IPS-20b (cell line): Measurements from ENCODE around the gene DND1.
"Not testable (repeated sequence)": the region's sequence is repeated elsewhere in the genome, so short reads cannot be mapped to it uniquely, and the experiment has no call there.

Experiments
- H3K27ac ChIP-seq: one replicate; pipeline ENCODE4 v1.5.1; 2013; ENCODE audit warnings: low read length
- H3K27me3 ChIP-seq: 2 replicates; pipeline ENCODE4 v1.6.1; 2013; ENCODE audit warnings: mild to moderate bottlenecking, low read length, inconsistent platforms; ENCODE audit not compliant: insufficient read depth
- H3K36me3 ChIP-seq: 2 replicates; pipeline ENCODE4 v1.6.1; 2013; ENCODE audit warnings: low read depth, mild to moderate bottlenecking, inconsistent platforms, low read length, moderate library complexity; ENCODE audit not compliant: insufficient read depth
- H3K4me1 ChIP-seq: 2 replicates; pipeline ENCODE4 v1.6.1; 2013; ENCODE audit warnings: mild to moderate bottlenecking, control low read depth, inconsistent platforms, low read length, moderate library complexity; ENCODE audit not compliant: insufficient read depth
- H3K4me3 ChIP-seq: 2 replicates; pipeline ENCODE4 v1.5.1; 2013; ENCODE audit warnings: mild to moderate bottlenecking, low read length, inconsistent platforms
- H3K9ac ChIP-seq: 2 replicates; pipeline ENCODE4 v1.6.1; 2013; ENCODE audit warnings: low read depth, mild to moderate bottlenecking, inconsistent platforms, low read length, moderate library complexity
- H3K9me3 ChIP-seq: 2 replicates; pipeline ENCODE4 v1.6.1; 2013; ENCODE audit warnings: mild to moderate bottlenecking, low read depth, low read length, inconsistent platforms; ENCODE audit not compliant: insufficient read depth

The DND1 gene

GRCh38 chr5:140671035-140671434, 2.3 kb downstream of the DND1 start:
- H3K27ac ChIP-seq, H3K9ac ChIP-seq, H3K4me1 ChIP-seq, H3K27me3 ChIP-seq, H3K9me3 ChIP-seq, H3K4me3 ChIP-seq: not testable (repeated sequence)
- peaks cover 74% of the 10 kb centered on the region for H3K36me3 ChIP-seq

- Histone ChIP-seq H3K9ac (peak within 1 kb of the TSS; percentile 79; the same call in 1 of the 2 replicates), H3K36me3 (peaks cover 64% of the 10 kb centered on the region), H3K27ac (no peak within 1 kb of the TSS), H3K27me3 (no peaks in the 10 kb centered on the region), H3K4me1 (no peaks in the 10 kb centered on the region), H3K9me3 (no peaks in the 10 kb centered on the region), H3K4me3 (peak within 1 kb of the TSS; percentile 88)
Measured at GRCh38 chr5:140664359-140665119, 8.8 kb downstream of the DND1 start, which contains the start of gene WDR55. Gene WDR55, plus strand, starts transcription at chr5:140664904. Its CDS starts 9 bp downstream, at chr5:140664913.

- no peaks in the 10 kb centered on the region for H3K27me3 ChIP-seq
- H3K4me3 ChIP-seq: peak overlapping the region; percentile 88
- peak overlapping the region; percentile 79; the same call in 1 of the 2 replicates for H3K9ac ChIP-seq
- H3K9me3 ChIP-seq: no peaks in the 10 kb centered on the region
- H3K4me1 ChIP-seq: no peaks in the 10 kb centered on the region
- H3K27ac ChIP-seq: no peak overlapping the region
- peaks cover 64% of the 10 kb centered on the region for H3K36me3 ChIP-seq
Measured at GRCh38 chr5:140664030-140664358, 9.4 kb downstream of the DND1 start.

- H3K27me3 ChIP-seq, H3K4me1 ChIP-seq, H3K9me3 ChIP-seq, H3K4me3 ChIP-seq, H3K27ac ChIP-seq, H3K9ac ChIP-seq: not testable (repeated sequence)
- H3K36me3 ChIP-seq: peaks cover 71% of the 10 kb centered on the region
Measured at GRCh38 chr5:140660371-140660770, 13.0 kb downstream of the DND1 start.

- H3K4me1 ChIP-seq: no peaks in the 10 kb centered on the region
- no peak overlapping the region for H3K4me3 ChIP-seq
- H3K9me3 ChIP-seq: no peaks in the 10 kb centered on the region
- H3K9ac ChIP-seq: no peak overlapping the region
- peaks cover 86% of the 10 kb centered on the region for H3K36me3 ChIP-seq
- no peak overlapping the region for H3K27ac ChIP-seq
- H3K27me3 ChIP-seq: no peaks in the 10 kb centered on the region
Measured at GRCh38 chr5:140658870-140659269, 14.5 kb downstream of the DND1 start.

GRCh38 chr5:140647042-140647419, 26.3 kb downstream of the DND1 start:
- peak overlapping the region; percentile 90 for H3K4me3 ChIP-seq
- peaks cover 66% of the 10 kb centered on the region for H3K36me3 ChIP-seq
- no peak overlapping the region for H3K27ac ChIP-seq
- H3K9ac ChIP-seq: peak overlapping the region; percentile 91
- no peaks in the 10 kb centered on the region for H3K9me3 ChIP-seq
- no peaks in the 10 kb centered on the region for H3K27me3 ChIP-seq
- H3K4me1 ChIP-seq: peaks cover 3% of the 10 kb centered on the region; the same call in 1 of the 2 replicates

- Histone ChIP-seq H3K9me3 (no peaks in the 10 kb centered on the region), H3K9ac (no peak overlapping the region), H3K27ac (no peak overlapping the region)
Measured at GRCh38 chr5:140642718-140643117, 30.7 kb downstream of the DND1 start.

GRCh38 chr5:140641716-140642115, 31.7 kb downstream of the DND1 start:
- no peaks in the 10 kb centered on the region for H3K27me3 ChIP-seq
- peaks cover 47% of the 10 kb centered on the region for H3K36me3 ChIP-seq
- H3K4me3 ChIP-seq: no peak overlapping the region
- H3K27ac ChIP-seq: no peak overlapping the region
- no peaks in the 10 kb centered on the region for H3K9me3 ChIP-seq
- peaks cover 6% of the 10 kb centered on the region; the same call in 1 of the 2 replicates for H3K4me1 ChIP-seq
- no peak overlapping the region for H3K9ac ChIP-seq

More at GRCh38 chr5:140642718-140643117, 30.7 kb downstream of the DND1 start:
- H3K4me1 ChIP-seq: peaks cover 6% of the 10 kb centered on the region; the same call in 1 of the 2 replicates
- H3K4me3 ChIP-seq: no peak overlapping the region
- peaks cover 48% of the 10 kb centered on the region for H3K36me3 ChIP-seq
- H3K27me3 ChIP-seq: no peaks in the 10 kb centered on the region

GRCh38 chr5:140639148-140639981, 34.0 kb downstream of the DND1 start, which contains the start of gene TMCO6:
Gene TMCO6, plus strand, starts transcription at chr5:140639451. Its CDS starts 77 bp downstream, at chr5:140639528.
- H3K4me1 ChIP-seq: peaks cover 6% of the 10 kb centered on the region; the same call in 1 of the 2 replicates
- H3K27ac ChIP-seq: peak within 1 kb of the TSS; percentile 63
- H3K4me3 ChIP-seq: peak within 1 kb of the TSS; percentile 97
- H3K36me3 ChIP-seq: peaks cover 30% of the 10 kb centered on the region
- no peaks in the 10 kb centered on the region for H3K27me3 ChIP-seq
- peak within 1 kb of the TSS; percentile 92 for H3K9ac ChIP-seq
- H3K9me3 ChIP-seq: no peaks in the 10 kb centered on the region

- not testable (repeated sequence) for H3K9ac ChIP-seq, H3K27ac ChIP-seq, H3K27me3 ChIP-seq, H3K4me1 ChIP-seq, H3K9me3 ChIP-seq
- Histone ChIP-seq H3K36me3 (peaks cover 25% of the 10 kb centered on the region), H3K4me3 (peak overlapping the region; percentile 97)
Measured at GRCh38 chr5:140638898-140639147, 34.6 kb downstream of the DND1 start.

GRCh38 chr5:140637371-140638100, 35.8 kb downstream of the DND1 start:
- H3K9me3 ChIP-seq: no peaks in the 10 kb centered on the region
- no peak overlapping the region for H3K27ac ChIP-seq
- no peak overlapping the region for H3K4me3 ChIP-seq
- H3K9ac ChIP-seq: no peak overlapping the region
- H3K27me3 ChIP-seq: peaks cover 17% of the 10 kb centered on the region
- peaks cover 6% of the 10 kb centered on the region; the same call in 1 of the 2 replicates for H3K4me1 ChIP-seq
- peaks cover 12% of the 10 kb centered on the region; the same call in 1 of the 2 replicates for H3K36me3 ChIP-seq
